Kidney glomerular epithelial cell (primary cell): ENCODE measurements around the gene SACS.
"Not testable (repeated sequence)": the region's sequence is repeated elsewhere in the genome, so short reads cannot be mapped to it uniquely, and the experiment has no call there.

Source experiments
- DNase-seq: peaks from one replicate; lab custom pipeline; 2025; lab: John Stamatoyannopoulos, UW

SACS gene

DNA sequence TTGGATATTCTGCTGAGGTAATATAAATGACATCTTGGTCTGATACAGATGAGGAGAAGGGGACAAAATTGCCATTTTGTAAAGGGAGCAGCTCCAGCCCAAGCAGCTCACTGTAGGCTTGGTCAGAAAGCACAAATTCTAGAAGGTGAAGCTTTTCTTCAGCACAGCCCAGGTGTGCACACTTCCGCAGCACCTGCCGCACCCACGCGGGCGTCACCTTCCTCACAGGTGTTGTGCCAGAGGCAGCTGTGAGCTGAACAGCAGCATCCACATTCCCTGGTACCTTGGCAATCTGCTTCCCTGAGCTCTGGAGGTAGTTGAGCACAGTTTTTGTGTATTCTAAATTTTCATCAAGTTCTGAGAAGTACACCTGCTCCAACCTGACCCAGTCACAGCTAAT lies 79.0 kb downstream of the SACS start:
- DNase-seq, result no peak

DNA sequence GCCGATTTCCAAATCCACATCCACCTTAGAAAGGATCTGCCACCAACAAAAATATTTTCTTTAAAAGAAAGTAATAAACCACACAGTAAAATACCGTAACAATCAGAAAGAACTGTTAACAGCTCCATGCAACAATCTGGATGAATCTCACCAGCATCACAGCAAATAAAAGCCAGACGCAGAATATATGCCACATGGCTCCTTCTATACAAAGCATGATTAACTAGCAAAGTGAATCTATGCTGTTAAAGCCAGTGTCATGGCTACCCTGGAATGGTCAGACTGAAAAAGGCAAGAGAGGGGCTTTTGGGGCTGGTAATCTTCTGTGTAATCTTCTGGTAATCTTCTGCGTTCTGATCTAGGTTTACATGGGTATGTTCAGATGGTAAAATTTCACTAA lies 81.3 kb downstream of the SACS start:
- no peak for DNase-seq

DNA sequence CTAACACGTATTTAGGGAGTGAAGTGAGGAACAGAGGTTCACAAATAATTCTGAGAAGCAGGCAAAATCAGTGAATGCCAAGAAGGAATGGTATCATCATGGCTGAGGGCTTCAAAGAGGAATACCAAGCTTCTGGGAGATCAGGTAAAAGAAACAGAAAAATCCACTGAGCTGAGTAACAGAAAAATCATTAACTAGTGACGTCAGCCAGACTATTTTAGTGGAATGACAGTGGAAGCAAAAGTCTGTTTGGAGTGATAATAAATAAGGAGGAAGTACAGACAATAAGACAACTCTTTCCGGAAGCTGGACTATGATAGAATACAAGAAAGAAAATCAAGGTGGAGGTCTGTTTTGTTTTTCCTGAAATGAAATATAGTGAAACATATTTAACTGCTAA lies 83.5 kb downstream of the SACS start:
- DNase-seq, result peak; percentile 96

DNA sequence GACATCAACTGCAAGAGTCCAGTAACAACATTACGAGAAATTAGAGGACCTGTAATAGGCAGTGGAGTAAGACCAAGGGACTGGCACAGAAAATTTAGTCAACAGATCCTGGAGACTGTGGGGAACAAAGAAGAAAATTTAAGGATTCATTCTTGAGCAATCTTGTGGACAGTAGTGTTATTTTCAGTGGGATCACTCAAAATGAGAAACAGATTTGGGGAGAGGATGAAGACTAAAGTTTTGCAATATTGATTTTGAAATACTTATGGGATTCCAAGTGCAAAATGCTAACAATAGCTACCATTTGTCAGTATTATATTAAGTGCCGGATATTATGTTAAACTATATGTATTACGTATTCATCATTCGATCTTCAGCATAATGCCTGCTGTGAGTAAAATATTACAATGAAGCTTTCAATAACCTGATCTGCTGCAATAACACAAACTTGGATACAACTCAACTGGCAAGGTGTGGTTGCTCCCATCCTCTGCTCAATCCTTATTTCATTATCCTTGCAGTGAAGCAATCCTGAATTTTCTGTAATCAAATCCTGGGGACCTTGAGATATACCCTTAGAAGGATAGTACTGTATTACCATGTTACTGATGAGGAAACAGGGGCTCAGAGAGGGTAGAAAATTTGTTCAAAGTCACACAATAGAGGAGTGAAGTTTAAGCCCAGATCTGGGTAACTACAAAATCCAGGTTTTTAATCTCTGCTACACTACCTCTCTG lies 84.2 kb downstream of the SACS start:
- no peak for DNase-seq

DNA sequence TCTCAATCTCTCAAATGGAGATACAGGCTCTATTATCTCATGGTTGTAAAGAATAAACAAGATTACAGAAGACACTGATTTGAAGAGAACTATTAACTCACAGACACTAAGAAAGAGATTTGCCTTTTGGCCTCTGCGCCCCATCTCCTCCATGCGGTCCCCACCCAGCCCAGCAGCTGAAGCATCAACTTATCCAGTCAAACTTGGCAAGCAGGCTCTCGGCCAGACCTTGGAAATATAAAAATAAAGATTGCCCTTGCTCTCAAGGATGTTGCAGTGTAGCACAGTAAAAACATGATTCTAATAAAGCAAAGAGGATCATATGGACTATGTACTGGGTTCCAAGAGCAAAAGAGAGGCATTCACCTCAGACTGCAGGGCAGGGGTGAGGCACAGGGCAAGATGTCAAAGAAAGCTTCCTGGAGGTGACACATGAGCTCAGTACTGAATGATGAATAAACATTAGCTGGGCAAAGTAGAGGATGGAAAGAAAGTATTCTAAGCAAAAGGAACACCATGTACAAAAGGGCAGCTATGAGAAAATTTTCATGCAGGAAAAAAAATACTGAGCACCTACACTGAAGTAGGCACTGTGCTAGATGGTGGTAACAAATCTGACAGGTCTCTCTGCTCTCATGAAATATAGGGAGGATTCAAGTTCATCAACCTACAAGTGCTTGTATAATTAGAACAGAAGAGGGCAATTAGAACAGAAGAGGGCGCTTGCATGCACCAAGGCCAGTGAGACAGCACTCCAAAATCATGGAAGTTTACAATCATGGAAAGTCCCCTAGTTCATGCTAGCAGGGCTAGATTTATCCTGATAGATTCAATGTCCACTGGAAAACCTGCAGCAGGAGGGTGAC lies 85.0 kb downstream of the SACS start:
- DNase-seq, result no peak

DNA sequence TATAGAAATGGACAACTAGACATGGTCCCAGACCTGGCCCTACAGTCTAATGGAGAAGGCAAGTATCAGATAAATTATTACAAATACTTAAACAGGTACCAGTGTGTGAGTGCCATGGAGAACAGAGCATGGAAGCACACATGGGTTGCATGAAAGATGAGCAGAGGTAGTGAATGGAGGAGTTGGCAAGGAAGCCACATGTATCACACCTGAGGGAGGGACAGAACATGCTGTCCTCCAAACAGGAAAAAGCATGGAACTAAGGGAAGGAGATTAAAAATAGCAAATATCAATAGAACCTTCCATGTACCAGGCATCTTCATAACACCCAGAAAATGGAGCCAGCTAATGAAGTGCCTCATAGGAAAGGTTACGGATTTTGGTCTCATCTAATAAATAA lies 85.9 kb downstream of the SACS start:
- no peak for DNase-seq

- no peak for DNase-seq
These were observed 88.4 kb downstream of the SACS start for GRCh38 chr13:23344931-23345595.

DNA sequence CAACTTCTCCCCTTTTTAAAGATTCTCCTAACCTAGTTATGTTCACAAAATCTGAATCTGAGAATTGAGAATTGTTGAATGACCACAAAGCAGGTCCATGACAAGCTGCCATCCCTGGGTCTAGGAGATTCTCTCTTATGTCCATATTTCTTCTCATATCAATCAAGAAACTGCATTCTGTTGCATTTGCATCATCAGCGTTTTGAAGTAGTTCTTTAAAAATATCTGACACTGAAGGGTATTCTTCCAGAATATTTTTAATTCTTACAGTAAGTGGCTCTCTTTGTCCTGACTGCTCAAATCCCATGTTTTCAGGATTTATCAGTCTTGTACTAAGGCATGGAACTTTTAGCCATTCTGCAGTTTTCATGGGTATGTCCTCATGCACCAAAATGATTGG lies 94.3 kb downstream of the SACS start:
- DNase-seq, result no peak

DNA sequence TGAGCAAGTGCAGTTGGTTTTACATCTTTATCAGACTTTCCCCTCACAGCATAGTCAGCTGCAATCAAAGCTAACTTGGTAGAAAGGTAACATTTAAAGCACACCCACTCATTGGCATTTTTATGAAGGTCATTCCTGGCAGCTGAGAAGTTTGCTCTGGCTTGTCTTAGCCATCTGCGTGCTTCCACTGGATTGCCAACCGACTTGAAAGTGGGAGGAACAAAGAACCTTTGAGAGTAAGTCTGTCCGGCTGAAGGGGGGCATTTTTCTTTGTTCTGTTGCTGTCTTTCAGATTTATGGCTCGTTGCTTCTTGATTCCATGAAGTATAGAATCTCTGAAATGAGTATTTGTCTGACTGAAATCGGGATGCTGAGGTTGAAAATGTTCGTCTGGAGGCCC lies 103.1 kb downstream of the SACS start:
- DNase-seq, result no peak

DNA sequence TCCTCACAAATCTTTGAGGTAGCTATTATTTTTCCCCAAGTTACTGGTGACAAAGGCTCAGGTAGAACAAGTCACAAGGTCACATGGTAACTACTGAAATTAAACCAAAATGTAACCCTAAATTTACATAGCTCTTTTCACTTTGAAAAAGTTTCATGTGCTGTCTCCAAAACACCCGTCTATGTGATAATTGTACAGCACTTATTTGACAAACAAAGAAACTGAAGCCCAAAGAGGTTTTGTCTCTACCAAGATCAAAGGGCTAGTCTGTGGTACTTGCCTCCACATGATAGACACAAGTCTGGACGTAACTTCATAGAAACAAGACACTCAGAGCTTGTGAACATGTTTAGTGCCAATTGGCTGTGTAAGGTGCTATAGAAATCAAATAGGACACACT lies 108.3 kb downstream of the SACS start:
- no peak for DNase-seq

GRCh38 chr13:23323946-23324709 lies 109.4 kb downstream of the SACS start:
- DNase-seq, result no peak

GRCh38 chr13:23322353-23323336 lies 110.9 kb downstream of the SACS start:
- no peak for DNase-seq

DNA sequence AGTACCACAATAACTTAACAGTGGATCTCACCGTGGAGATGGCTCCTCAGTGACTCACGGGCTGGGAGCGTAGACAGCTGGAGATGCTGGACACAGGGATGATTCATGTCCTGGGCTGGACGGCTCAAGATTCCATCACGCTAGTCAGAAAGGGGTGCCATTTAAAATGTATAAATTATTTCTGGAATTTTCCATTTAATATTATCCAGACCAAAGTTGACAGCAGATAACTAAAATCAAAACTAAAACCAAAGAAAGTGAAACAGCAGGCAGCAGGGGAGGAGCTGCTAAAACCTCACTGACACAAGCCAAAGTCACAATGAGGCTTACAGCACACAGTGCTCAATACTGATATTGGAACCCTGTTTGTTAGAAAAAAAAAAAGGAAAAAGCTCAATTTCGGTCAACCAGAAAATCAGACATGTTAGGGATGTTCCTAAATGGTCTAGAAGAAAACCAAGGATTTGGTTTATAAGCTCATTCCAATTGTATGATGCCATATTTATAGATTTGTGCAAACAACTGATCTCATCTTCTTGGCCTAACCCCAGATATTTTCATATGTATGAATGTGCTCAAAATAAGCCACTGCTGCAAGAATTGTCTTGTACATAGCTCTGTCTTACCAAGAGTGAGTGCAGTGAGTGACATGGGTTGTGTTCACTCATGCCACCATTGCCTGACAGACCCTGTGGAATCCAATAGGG lies 111.8 kb downstream of the SACS start:
- DNase-seq, result peak; percentile 96

DNA sequence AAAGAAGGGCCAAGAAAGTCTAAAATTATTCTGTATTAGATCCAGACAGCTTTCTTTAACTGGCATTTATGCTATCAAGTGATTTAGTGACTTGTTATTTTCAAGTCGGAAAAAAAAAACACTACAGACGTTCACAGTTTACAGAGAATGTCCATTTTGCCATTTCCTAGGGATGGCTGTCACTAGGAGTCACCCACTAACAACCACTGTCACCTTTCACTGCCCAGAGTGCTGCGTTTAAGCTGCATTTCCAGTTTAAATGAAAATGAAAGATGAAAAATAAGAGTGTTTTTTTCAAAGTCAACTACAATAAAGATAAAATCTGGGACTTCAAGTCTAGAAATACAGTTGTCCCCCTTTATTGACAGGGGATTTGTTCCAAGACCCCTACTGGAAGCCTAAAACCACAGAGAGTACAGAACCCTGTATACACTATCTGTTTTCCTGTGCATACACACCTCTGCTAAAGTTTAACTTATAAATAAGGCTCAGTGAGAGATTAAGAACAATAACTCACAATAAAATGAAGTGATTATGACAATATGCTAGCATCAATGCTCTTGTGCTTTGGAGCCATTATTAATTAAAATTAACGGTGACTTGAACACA lies 112.5 kb downstream of the SACS start:
- peak; percentile 59 for DNase-seq

- DNase-seq, result no peak
These were observed 113.6 kb downstream of the SACS start for GRCh38 chr13:23319883-23320224.

GRCh38 chr13:23314837-23315236 lies 118.7 kb downstream of the SACS start:
- not testable (repeated sequence) for DNase-seq

- DNase-seq, result no peak
These were observed 140.9 kb downstream of the SACS start for GRCh38 chr13:23292586-23292985.

DNA sequence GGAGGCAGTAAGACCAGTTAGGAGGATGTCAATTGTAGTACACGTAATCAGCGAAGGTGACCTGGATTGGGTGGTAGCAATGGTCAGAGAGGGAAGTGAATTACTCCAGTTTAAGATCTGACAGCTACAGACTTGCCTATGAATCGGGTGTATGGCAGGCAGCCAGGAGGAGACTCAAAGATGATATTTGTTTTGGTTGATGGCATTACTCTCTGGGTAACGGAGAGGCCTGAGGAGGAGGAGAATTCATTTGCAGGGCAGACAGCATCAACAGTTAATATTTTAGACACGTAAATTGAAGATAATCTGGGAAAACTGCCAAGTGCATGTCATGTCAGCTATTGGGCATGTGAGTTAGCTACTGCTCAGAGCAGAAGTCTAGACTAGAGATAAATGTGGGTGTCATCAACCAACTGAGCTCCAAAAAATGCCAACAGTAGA lies 143.6 kb downstream of the SACS start:
- DNase-seq, result peak; percentile 69

- DNase-seq, result no peak
These were observed 144.5 kb downstream of the SACS start for GRCh38 chr13:23288995-23289394.

DNA sequence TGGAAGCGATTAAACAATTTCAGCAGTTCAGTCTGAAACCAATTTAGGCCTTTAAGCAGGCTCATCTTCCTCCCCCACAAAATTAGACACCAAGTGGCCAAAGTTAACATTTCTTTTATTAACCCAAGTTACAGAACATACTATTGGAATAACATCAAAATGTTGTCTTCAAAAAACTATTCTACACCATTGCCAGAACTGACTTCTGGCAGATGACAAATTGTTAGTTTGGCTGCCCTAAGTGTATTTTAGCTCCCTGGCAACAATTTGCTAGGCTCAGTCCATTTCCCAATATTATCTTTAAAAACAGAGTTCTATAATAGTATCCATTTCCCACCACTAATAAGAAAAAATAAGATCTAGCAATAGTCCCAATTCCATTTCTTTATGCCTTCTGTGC lies 144.9 kb downstream of the SACS start:
- no peak for DNase-seq
